HG03045 (cell line): ENCODE measurements around the gene NTM.

Source experiments
- ATAC-seq: cut with Tn5 transposase; IDR thresholded peaks from one replicate; pipeline ENCODE4 v1.9.1; 2021; ENCODE audit warnings: mild to moderate bottlenecking, moderate library complexity; ENCODE audit not compliant: unreplicated experiment

Gene NTM

DNA sequence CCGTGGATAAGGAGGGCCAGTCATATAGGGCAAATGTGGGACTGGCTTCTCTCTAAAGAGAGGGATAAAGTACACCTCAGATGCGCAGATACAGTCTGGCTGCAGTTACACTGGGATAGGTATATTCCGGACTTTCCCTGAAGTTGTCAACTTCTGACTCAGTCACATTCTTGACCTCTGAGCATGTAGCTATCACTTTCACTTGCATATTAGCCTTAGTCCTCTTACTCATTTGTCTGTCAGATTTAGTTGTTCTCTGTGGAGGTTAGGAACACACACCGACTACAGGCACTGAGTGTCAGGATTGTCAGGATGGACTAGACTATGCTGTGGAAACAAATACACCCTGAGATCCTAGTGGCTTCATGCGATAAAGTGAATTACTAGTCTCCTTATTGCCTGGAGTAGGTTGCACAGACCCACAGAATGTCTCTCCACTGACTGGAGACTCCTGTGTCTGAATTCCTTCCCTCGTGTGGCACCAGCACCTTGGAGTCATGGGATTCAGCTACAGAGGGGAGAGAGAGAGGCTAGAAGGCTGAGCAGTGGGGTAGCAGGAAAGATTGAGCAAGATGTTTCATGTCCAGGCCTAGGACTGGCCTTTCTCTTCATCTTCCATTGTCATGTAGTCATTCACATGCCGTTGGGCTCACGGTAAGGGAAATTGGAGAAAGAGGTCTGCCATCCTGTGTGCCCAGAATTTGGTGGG, 654.3 kb downstream of the NTM start:
- ATAC-seq = peak; percentile 64

DNA sequence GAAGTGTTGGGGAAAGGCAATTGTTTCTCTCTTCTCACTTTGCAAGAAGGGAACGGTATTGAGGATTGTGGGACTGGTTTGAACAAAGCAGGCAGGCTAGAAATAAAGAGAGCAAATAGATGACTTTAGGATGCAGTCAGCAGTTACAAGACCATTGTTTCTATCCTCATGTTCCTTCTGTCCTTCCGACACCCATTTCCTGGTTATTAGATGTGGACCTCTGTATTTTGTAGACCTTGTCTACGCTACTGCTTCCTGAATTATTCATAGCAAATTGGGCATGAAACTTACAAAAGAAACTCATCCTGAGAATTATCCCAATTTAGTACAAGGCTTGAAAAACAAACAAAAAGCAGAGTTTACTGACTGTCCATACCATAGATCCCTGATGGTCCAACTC, 656.3 kb downstream of the NTM start:
- ATAC-seq = no peak

DNA sequence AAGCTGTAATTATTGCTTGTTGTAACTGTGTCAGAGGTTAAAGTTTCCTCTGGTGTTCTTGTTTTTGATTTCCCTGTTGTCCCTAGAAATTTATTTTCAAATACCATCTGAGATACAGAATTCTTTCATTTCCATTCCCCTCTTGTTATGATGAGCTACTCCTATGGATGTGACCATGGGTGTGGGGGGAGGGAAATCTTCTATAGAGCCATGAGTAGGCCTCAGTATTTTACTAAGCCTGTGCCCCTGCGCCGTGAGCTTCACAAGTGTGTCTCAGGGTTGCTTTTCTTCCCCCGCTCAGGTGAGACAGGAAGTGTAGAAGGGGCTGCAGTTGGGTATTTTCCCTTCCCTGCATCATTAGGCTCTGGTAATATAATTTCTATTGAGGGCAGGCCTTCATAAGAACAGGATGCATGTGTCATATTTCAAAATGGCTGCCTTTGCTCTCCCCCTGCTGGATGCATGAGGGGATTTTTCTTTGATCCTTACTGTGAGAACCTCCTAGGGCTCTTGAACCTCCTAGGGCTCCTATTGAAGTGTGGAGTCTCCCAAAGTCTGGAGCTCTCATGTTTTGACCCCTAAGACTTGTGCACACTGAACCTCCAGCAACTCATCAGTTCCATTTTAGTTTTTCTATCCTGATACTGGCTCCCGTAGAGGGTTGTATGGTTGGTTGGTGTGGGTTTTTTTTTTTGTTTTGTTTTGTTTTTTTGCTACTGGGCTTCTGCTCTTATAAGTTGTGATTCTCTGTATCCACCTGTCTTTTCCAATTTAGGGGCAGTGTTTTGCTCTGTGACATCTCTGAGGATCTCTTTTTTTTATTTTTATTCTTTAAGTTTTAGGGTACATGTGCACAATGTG, 658.2 kb downstream of the NTM start:
- no peak for ATAC-seq

DNA sequence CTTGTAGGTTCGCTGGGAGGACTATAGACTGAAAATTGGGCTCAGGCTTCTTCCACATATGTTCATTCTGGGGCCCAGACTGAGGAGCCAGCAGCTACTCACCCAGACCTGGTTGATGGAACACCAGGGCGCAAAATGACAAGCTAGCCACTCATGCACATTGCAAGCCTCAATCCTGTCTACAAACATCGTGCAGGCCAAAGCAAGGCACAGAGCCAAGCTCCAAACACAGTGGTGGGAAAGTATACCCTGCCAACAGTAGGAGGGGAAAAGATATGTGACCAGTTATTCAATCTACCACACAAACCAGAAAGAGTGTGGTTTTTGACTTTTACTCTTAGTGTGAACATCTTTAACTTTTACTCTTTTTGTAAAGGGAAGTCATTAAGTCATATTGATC, 660.5 kb downstream of the NTM start:
- ATAC-seq = no peak

DNA sequence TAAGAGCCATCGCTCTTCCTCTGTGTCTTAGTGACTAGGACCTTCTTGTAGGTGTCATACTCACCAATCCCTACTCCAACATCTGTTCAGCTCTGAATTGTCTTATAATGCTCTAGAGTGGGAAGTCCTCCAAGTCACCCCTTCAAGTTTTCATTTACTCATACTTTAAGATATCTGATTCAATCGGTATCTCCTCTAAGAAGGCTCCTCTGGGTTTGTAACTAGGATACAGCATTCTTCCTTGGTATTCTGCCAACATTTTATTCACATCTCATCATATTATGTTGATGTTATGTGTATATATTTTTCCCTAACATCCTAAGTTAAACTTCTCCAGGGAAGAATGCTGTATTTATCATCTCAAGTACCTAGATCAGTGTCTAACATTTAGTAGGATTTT, 662.1 kb downstream of the NTM start:
- ATAC-seq = no peak

DNA sequence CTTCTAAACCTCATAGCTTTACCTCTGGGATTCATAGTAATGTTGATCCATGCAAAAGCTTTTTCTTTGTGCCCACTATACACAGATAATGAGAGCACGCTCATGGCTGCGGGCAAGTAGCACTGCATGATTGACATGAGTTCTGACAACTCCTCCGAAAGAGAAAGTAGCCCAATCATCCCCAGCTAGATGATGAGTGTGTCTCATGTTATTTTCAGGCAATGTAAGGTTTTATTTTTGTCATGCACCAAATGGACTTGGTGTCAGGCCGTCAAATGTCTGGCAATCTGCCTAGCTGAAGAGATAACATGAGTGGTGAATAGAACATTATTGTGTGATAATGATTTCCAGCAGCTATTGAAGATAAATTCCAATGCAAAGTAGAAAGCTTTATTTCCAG, 662.6 kb downstream of the NTM start:
- ATAC-seq = no peak

DNA sequence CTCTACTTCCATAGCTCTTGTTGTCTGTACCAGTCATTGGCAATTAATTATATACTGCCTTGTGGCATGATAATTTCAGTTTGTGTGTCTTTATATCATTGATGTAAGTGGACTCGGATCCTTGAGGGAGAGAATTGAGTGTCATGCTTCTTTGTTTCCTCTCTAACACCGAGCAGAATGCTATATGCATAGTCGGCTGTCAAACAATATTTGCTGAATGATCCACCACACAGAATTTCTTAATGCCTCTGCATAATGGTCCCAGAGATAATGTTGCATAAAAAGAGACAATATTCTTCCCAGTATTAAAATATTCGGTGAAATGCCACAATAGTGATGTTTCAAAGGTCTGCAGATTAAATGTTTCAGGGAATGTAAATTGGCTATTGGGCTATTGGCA, 664.8 kb downstream of the NTM start:
- ATAC-seq = no peak

DNA sequence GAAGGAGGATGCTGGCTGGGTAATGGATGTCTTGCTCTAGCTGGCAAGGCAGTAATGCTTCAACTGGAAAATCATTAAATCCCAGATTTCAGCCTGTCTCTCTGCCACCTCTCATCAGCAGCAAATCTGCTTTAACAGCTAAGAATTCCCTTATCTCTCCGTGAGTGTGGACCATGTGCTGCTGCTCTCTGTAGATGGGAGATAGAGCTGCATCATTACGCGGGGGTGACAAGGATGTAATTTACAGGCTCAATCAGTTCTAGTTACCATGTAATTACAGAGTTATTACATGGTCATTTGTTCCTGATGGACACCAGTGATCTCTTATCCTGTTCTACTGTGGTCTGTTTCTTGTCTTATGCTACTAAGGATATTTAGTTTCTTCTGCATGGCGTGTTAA, 665.4 kb downstream of the NTM start:
- ATAC-seq = no peak

DNA sequence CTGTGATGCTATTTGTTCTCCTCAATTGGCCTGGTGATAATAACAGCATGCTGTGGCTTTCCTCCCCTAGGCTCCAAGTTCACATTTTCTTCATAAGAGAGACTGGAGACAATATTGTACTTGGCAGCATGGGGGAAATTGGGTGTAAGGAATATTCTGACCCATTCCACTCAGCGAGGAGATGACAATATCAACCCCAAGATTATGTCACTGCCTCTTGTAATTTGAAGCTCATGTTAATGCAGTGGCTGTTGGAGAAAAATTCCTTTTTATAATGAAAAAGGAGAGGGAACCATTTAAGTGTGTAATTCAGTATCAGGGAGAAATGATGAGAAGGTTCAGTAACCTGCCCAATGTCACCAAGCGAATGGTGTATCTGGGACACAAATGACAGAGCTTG, 665.8 kb downstream of the NTM start:
- no peak for ATAC-seq

DNA sequence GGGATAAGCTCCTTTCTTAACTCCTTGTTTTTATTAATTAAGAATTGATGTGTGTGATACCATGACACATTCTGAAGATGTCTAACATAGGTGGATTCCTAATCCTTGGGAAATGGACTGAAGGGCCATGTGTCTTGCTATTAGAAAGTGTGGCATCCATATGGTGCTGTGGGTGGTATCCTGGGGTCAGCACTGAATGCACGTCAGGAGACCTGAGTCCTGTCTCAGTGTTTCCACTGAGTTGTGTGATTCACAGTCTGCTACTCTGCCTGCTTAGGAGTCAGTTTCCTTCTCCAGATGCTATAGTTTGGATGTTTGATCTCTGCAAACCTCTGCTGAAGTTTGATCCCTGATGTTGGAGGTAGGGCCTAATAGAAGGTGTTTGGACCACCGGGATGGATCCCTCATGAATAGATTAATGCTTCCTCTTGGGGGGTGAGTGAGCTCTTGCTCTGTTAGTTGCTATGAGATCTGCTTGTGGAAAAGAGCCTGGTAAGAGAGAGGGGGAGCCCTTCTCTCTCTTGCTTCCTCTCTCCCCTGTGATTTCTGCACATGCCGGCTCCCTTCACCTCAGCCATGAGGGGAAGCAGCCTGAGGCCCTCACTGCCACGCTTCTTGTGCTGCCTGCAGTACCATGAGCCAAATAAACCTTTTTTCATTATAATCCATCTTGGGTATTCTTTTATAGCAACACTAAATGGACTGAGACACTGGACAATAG, 666.5 kb downstream of the NTM start:
- ATAC-seq = no peak

DNA sequence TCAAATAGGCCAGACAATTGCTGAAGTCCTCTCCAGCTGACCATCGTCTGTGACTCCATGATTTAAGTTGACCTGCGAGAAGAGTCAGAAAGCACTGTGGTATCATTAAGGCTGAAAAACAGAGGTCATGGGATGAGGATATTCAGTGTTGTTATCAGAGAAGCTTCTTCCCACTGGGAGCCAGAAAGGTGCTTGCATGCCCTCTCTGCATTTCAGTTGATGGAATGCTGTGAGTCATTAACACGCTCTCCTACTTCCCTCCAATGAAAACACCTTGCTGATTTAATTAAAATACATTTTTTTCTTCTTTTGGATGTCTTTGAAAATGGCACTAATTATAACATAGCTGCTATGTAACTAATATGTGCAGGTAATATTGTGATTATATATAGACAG, 667.0 kb downstream of the NTM start:
- ATAC-seq = no peak

DNA sequence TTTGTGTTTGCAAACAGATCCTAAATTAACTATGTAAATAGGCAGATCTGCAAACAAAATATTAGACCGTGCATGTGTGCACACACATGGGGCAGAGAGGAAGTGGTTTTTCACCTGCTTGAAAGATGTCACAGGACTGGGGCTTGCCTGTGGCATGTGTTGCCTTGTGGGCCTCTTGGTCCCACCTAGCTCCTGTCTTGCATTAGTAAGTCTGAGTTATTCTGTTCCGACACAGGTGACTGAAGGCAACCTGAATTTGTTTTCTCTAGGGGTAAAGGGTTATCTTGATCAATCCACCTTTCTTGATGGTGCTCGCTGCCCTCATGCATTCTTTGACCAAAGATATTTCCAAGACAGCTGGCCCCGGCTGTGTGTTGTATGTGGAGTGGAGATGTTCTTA, 667.5 kb downstream of the NTM start:
- ATAC-seq = no peak

DNA sequence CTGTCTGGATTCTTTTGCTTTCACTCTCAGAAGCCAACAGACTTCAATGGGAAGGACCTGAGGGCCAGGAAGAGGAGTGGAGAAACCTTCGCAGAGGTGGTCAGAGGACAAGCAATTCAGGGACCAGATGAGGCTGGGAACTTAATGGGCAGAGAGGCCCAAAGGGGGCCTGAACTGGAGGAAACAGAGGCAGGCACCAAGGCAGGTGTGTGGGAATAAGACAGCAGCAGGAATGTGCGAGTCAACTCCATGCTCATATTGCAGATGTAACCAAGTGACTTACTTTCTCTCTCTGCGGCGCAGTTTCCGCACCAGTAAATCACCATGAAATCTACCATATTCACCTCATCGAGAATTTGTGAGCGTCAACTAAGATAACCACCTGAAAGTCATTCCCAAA, 669.1 kb downstream of the NTM start:
- no peak for ATAC-seq

DNA sequence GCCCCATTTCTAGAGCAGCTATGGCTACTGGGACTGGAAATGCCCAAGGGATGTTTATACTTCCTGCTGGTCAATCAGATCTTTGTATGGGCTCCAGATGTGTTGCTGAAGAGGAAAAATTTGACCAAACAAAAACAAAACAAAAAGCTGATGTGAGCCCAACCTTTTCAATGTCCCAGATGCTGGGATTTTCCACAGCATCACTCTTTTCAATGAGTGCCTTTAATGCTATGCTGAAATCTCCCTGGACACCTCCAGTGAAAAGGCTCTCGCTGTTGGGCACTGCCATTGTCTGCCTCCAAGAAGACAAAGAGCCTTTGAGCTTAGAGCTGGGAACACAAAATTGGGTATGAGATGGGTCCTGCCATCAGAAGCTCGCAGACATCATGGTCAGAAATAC, 671.9 kb downstream of the NTM start:
- ATAC-seq = no peak

DNA sequence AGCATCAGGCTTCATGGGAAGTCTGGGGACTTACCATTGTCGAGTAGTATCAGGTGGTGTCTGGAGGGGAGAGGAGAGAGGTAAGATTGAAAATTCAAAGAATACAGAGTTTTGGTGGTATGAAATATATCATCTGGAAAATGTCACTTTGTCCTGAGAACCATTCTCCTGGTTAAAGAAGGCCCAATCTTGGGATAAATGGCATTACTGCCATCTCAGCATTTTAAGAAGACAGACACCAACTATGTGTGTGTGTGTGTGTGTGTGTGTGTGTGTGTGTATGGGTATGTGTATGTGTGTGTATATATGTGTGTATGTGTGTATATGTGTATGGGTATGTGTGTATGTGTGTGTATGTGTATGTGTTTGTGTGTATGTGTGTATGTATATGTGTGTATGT, 673.3 kb downstream of the NTM start:
- ATAC-seq = no peak

DNA sequence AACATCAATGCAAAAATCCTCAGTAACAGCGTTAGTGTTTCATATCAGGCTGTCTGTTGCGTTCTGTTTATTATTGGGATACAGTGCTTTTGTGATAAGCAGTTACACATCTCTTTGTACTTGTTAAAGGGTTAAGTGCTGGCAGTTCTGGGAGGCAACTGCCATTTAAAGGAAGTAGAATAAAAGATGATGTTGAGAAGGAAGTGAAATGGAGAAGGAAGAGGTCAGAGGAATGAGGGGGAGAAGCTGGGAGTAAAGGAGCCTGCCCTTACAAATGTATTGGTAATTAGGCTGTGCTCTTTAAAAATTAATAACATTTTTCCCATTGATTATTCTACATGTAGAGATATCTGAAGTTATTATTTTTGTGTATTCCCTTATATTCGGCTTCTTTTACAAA, 674.7 kb downstream of the NTM start:
- ATAC-seq = no peak

DNA sequence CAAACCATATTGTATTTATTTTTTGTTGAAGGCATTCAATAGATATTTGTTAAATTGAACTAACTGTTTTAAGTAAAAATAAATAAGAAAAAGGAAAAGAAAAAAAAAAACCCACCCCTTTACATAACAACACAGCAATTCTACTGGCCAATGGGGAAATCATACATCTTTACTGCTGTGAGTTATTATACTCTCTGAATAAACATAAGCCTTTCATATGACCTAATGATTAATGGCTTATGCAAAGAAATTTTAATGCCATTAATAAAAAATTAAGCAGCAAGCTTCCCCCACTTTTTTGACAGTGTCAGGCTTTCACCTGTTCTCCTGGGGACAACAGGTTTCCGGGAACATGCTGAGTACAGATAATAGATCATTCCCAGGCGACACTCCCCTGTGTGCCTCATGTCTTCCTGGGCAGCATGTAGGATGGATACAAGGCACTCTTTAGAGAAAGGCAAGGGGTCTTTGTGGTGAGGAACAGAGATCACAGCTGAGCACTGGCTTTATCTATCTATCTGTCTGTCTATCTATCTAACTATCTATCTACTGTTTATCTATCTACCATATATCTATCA, 676.0 kb downstream of the NTM start:
- no peak for ATAC-seq

DNA sequence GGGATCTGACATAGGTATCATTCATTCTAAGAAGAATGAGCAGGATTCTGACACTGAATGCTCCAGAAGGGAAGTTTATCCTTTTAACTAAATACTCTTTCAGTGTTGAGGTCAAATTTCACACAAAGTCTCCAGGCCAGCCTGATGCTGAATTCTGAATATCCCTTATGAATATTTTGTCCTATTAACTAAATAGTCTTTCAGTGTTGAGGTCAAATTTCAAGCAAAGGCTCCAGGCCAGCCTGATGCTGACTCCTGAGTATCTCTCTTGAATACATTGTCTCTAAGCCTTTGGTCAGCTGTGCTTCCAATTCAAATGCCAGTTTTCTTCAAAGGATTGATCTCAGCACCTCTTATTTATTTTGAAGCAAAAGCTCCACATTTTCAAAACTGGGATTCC, 676.8 kb downstream of the NTM start:
- ATAC-seq = no peak

DNA sequence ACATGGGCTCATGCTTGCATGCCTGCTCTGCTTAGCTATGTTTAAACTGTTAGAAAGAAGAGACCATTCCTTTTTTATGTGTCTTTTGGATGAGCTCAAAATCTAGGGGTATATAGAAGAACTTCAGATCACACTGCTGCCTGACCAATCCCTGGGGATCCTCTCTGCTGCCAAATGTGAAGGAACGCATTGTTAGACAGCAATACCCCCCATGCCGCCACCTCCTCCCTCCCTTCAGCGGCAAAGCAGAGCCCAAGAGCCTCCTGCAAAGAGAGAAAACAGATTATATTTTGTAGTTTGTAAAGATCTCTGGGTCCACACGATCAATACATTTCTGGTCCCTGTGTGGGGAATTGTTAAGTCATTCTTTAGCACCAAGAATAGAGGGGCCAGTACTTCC, 677.6 kb downstream of the NTM start:
- no peak for ATAC-seq

DNA sequence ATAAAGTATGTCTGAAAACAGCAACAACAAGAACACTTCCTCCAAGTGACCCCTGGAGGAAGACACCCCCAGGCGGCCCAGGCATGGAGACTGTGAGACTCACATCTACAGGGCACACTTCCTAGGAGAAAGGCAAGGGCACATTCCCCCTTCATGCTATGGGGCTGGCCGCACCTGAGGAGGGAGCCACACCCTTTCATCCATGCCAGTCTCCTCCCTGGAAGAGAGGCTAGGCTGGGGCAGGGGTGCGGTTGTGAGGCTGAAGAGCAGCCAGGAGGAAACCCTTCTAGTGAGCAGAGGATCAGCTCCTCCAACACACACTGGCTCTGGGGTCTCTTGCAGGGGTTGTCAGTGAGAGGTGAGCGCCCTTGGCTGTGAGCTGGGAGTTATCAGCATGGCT, 678.8 kb downstream of the NTM start:
- no peak for ATAC-seq

DNA sequence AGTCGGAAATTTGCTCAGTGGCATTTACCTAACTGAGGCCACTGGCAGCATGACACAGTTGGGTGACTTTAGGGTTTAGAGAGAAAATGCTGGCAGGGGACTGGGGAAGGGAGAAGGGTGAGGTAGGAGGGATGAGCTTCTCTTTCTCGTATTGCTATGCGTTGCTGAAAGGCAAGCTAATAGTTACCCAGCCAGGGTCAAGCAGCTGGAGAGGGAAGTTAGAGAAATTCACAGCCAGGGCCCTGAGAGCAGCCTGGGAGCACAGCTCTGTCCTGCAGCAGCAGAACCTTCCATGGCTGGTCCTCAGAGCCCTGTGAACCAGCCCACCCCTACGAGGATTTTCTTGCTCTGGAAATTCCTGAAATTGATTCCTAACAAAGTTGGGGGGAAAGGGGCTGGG, 679.6 kb downstream of the NTM start:
- no peak for ATAC-seq
